Measurements from ENCODE around the gene ZNF626.
"Not testable (repeated sequence)": the region's sequence is repeated elsewhere in the genome, so short reads cannot be mapped to it uniquely, and the experiment has no call there.

Gene ZNF626

DNA sequence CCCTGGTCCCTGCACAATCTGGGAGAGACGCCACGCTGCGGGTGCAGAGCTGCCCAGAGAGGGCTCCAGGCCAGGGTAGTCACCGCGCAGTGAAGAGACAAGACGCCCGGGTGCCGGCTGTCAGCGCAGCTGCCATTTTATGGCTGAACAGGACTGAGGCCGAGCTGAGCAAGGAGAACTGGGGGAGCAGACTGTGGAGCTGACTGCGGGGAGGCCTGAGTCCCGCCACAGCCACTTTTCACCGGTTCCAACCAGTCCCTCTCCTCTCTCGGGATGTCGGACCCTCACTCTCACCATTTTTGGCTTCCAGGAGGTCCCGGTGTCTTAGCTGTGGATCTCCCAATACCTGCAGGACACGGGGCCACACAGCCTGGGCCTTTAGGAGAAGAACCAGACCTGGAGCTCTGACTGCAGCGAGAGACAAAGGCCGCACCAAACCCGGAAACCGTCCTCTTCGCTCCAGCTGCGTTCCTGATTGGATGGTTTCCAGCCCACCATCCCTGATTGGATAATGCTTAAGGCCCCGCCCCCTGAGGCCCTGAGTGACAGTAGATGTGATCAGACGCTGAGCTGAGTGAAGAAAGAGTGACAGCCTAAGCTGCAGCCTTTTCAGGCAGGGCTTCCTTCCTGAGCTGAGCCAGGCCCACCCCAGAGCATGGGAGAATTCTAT lies at the start of gene ZNF626:
ZNF626 (minus strand) TSS at position 422 of the 670 bp plus-strand sequence; CDS start at position 297, 125 bp downstream.
- DNase-seq (ENCODE audit: insufficient read length, low spot score) (peak; percentile 16), FAIRE-seq (no peak)
- TF ChIP-seq POLR2A (IDR thresholded peaks at IDR 0.05; ENCODE audit: low read depth, low read length): no peak

DNA sequence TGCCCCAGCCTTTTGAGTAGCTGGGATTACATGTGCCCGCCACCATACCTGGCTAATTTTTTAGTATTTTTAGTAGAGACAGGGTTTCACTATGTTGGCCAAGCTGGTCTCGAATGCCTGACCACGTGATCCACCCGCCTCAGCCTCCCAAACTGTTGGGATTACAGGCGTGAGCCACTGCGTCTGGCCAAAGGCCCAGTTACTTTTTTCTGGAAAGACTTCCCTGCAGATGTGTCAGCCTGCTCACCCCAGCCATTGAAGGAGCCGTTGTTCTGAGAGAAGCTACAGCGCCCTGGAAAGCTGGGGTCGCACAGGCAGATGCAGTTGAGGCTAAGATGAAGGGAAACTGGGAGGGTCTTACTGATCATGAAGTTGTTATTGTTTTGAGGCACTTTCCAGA lies 7.9 kb upstream of the ZNF626 start:
- FAIRE-seq (no peak), DNase-seq (ENCODE audit: insufficient read length, low spot score) (no peak)
- no peak for TF ChIP-seq POLR2A (IDR thresholded peaks at IDR 0.05; ENCODE audit: low read depth, low read length)

DNA sequence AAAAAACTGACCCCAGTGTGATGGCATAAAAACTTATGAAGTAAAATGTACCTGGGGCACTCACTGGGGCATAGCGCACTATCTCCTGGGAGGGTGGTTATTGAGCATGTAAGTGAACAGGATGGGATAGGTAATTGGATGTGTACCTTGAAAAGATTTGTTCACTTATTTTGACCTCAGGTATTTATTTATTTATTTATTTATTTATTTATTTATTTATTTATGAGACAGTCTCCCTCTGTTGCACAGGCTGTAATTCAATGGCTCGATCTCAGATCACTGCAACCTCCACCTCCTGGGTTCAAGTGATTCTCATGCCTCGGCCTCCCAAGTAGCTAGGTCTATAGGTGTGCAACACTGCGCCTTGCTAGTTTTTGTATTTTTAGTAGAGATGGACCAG lies 5.9 kb upstream of the ZNF626 start:
- TF ChIP-seq POLR2A (IDR thresholded peaks at IDR 0.05; ENCODE audit: low read depth, low read length): no peak
- DNase-seq (ENCODE audit: insufficient read length, low spot score) (no peak), FAIRE-seq (no peak)

DNA sequence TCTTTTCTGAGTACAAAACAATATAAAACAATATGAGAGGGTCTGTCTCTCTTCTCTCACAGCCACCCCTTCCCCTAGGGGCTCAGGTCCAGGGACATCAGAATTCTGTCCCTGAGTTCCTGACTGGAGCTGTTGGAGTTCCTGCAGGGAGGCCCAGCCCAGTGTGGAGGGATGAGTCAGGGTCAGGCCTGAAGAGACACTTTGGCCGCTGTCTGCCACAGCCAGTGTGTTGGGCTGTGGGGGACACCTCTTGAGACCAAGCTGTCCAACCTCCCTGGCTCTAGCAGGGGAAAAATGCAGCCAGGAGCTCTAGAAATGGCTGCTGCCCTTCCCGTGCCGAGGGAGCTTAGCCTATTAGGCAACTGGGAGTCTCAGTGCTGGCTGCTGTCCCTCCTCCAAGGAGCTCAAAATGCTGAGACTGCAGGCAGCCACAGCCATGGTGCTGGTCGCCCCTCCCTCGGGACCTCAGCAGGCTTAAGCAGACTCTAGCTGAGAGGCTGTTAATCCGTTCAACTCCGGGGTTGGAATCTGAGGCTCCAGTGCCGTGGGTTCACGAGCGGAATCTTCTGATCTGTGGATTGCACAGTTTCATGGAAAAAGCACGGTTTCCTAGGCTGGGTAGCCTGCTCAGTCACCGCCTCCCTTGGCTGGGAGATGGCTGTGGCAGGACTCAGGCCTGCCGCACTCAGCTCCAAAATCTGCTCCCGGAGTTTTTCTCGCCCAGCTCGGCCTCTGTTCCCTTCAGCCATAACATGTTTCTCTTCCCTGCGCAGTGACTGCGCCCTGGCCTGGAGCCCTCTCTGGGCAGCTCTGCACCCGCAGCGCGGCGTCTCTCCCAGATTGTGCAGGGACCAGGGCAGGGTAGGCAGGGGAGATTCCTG lies 3.8 kb upstream of the ZNF626 start:
- DNase-seq (ENCODE audit: insufficient read length, low spot score) (no peak), FAIRE-seq (no peak)
- no peak for TF ChIP-seq POLR2A (IDR thresholded peaks at IDR 0.05; ENCODE audit: low read depth, low read length)

DNA sequence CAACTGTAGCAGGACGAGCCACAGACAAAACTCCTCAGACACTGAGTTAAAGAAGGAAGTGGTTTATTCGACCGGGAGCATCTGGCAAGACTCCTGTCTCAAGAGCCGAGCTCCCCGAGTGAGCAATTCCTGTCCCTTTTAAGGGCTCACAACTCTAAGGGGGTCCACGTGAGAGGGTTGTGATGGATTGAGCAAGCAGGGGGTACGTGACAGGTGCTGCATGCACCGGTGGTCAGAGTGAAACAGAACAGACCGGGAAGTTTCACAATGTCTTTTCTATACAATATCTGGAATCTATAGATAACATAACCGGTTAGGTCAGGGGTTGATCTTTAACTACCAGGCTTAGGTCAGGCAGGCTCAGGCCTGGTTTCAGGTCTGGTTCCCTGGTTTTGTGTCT lies 3.1 kb upstream of the ZNF626 start:
- FAIRE-seq; DNase-seq (ENCODE audit: insufficient read length, low spot score): not testable (repeated sequence)

DNA sequence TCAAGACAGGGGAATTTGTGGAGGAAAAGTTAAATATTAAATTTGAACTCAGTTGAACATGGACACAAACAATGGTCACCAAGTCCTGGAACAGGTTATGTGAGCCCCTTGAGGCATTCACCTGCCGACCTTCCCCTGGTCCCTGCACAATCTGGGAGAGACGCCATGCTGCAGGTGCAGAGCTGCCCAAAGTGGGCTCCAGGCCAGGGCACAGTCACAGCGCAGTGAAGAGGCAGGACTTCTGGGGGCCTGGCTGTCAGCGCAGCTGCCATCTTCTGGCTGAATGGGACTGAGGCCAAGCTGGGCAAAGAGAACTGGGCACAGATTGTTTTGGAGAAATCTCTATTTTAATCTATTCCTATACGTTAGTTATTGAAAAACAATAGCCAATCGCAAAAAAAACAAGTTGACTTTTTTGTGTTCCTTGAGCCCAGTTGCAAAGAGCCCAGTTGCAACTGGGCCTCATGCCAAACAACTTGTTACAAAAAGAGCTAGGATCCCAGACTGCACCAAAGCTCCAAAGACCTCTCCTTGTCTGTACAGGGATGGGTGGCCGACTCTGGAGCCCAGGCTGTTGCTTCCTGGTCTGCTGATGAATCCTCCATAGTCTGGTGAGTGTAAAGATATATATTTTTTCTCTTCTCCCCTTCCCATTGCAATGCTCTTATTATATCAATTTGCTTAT lies 1.2 kb upstream of the ZNF626 start:
- no peak for TF ChIP-seq POLR2A (IDR thresholded peaks at IDR 0.05; ENCODE audit: low read depth, low read length)
- FAIRE-seq: no peak
- DNase-seq (ENCODE audit: insufficient read length, low spot score): no peak

DNA sequence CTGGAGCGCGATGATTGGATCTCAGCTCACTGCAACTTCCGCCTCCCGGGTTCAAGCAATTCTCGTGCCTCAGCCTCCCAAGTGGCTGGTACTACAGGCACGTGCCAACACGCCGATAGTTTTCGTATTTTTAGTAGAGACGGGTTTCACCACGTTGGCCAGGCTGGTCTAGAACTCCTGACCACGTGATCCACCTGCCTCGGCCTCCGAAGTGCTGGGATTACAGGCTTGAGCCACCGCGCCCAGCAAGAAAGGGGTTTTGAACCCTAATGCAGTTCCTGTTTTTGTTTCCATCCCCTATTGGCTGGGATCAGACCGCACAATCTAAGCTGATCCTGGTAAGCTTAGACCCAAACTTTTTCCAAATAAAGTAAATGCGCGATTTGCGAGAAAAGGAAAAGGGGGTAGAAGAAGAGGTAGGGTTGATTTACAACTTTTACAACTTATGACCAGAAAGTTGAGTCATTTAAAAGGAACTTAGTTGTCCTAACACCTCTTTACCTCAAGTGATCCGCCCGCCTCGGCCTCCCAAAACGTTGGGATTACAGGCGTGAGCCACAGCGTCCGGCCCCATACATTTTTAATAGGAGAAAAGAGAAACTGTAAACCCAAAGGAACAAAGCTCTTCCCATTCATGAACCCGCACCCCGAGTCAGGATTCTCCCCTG lies 764 bp downstream of the ZNF626 start:
- no peak for TF ChIP-seq POLR2A (IDR thresholded peaks at IDR 0.05; ENCODE audit: low read depth, low read length)
- DNase-seq (ENCODE audit: insufficient read length, low spot score): no peak
- FAIRE-seq: no peak

DNA sequence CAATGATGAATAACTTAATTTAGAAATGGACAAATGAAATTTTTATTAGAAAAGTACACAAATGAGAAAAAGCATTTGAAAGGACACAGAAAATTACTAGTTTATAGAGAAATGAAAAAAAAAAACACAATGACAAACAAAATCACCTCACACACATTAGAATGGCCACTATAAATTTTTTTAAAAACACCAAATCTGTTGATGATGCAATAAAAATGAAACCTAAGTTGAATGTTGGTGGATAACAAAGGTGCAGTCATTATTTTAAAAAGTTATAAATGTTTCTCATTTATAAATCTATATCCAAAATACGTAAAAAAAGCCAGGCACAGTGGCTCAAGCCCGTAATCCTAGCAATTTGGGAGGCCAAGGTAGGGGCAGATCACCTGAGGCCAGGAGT lies 20.8 kb downstream of the ZNF626 start:
- no peak for TF ChIP-seq POLR2A (IDR thresholded peaks at IDR 0.05; ENCODE audit: low read depth, low read length)
- DNase-seq (ENCODE audit: insufficient read length, low spot score) (no peak), FAIRE-seq (no peak)

DNA sequence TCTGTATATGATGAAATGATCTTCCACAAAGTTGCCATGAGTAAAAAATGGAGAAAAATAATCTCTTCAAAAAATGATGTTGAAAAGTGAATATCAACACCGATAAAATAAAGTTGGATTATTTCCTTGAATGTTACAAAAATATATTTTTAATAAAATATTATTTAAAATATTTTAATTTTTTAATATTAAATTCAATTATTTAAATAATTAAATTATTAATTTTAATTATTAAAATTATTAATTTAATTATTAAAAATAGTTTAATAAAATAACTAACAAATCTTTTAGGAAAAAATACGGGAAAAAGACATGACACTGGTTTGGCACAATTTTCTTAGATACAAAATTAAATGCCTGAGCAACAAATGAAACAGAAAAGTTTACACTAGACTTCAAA lies 21.3 kb downstream of the ZNF626 start:
- DNase-seq (ENCODE audit: insufficient read length, low spot score) (no peak), FAIRE-seq (no peak)
- no peak for TF ChIP-seq POLR2A (IDR thresholded peaks at IDR 0.05; ENCODE audit: low read depth, low read length)

DNA sequence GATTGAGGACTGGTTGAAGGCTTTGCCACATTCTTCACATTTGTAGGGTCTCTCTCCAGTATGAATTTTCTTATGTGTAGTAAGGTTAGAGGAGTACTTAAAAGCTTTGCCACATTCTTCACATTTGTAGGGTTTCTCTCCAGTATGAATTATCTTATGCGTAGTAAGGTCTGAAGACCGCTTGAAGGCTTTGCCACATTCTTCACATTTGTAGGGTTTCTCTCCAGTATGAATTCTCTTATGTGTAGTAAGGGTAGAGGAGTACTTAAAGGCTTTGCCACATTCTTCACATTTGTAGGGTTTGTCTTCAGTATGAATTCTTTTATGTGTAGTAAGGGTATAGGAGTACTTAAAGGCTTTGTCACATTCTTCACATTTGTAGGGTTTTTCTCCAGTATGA lies 36.8 kb downstream of the ZNF626 start:
- not testable (repeated sequence) for DNase-seq (ENCODE audit: insufficient read length, low spot score); FAIRE-seq

DNA sequence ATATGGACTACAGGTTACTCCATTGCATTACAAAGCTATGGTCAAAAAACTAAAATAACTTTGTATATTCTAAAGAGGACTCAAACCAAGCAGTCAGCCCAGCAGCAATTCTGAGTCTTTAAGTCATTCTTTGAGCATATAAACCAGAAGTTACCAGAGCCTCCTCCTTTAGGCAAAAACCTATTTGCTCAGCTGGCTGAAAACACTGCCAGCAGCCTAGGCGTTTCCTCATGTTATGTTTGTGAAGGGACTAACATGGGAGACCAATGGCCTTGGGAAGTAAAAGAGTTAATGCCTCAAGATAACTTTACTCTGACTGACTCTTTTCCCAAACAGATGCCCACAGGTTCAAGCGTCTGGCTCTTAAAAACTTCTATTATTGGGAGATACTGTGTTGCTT lies 45.3 kb downstream of the ZNF626 start:
- FAIRE-seq (no peak), DNase-seq (ENCODE audit: insufficient read length, low spot score) (no peak)
- TF ChIP-seq POLR2A (IDR thresholded peaks at IDR 0.05; ENCODE audit: low read depth, low read length): no peak

DNA sequence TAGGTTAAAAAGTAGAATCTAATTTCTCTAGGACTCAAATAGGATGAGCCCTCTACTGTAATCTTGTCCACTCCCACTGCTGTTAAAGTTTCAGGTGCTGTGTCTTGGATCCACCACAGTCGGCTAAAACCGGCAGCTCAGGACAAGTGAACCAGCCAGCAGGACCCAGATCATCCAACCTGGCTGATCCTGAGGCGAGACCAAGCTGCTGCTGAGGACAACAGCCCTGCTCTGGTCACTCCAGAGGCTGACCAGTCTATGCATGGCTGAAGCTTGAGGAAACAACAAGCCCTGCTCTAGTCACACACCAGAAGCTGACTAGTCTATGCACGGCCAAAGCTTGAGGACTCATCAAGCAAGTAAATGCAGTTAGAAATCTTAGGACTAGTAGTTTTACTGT lies 46.4 kb downstream of the ZNF626 start:
- FAIRE-seq; DNase-seq (ENCODE audit: insufficient read length, low spot score): not testable (repeated sequence)

DNA sequence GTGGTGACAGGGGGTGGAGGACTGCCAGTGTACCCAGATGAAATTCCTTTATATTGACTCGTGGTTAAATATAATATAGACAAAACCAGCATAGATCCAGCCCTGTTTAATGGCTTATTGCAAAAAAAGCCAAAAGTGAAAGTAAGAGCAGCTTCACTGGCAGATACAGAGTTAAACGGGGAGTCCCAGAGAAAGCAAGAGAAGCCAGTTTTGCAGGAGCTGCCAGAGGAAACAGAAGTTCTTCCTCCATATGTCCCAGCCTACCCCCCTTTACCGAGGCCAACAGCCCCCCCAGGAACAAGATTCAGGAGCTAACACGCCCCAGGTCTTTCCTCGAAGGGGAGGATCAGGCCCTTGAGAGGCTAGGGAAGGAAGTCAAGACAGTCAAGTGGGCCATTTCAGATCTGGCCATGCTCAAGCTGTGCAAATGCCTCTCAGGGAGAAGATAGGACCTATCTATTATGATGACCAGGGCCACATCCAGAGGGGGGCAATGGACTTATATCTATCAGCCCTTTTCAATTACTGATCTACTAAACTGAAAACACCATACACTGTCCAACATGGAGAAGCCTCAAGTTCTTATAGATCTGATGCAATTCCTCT lies 48.6 kb downstream of the ZNF626 start:
- FAIRE-seq: no peak
- no peak for DNase-seq (ENCODE audit: insufficient read length, low spot score)
- no peak for TF ChIP-seq POLR2A (IDR thresholded peaks at IDR 0.05; ENCODE audit: low read depth, low read length)

DNA sequence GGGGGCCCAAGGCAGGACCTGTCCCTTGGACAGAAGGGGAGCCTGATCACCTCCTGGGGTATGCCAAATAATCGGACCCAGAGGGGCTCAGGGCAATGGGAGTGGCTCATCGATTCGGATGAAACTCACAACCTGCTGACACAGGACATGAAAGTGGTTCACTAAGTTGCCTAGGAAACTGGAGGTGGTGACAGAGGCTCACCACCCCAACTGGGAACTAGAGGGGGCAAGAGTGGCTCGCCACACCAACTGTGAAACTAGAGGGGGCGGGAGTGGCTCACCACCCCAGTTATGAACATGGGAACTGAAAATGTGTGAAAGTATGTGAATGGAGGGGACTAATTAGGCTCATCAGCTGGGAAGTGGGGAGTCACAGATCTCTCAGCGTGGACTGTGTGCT lies 49.5 kb downstream of the ZNF626 start:
- no peak for TF ChIP-seq POLR2A (IDR thresholded peaks at IDR 0.05; ENCODE audit: low read depth, low read length)
- DNase-seq (ENCODE audit: insufficient read length, low spot score) (no peak), FAIRE-seq (no peak)
